Heart left ventricle (tissue), 16 donors: Measurements from ENCODE around the gene MDM4. TPM values are rescaled to one million over a fixed set of nuclear protein-coding genes. Genes with fewer than 3 reads are reported as not detected.

Experiments
- ATAC-seq, 4 donors: fragments of 200-7000 bp; cut with Tn5 transposase; one replicate each; pipeline ENCODE4 v1.9.1; 2020 to 2022; ENCODE audit warnings: moderate library complexity in 4 of 4, mild to moderate bottlenecking in 3 of 4, moderate number of reproducible peaks in 1 of 4
- DNase-seq, 5 donors: peaks; one replicate each; pipeline ENCODE4 v3.0.0-alpha.2; 2020
- H3K27ac ChIP-seq, 12 donors: fragments of 200-600 bp; sonication (generic) in 4 of 12; one replicate each; pipeline versions ENCODE4 v1.5.0 to v1.8.0; 2016 to 2022; ENCODE audit warnings: mild to moderate bottlenecking in 2 of 12
- H3K27me3 ChIP-seq, 9 donors: fragments of 200-600 bp; sonication (generic) in 2 of 9; one replicate each; pipeline versions ENCODE4 v1.5.1 to v1.8.0; 2016 to 2022; ENCODE audit warnings: mild to moderate bottlenecking in 3 of 9
- H3K36me3 ChIP-seq, 9 donors: fragments of 200-600 bp; sonication (generic) in 2 of 9; one replicate each; pipeline versions ENCODE4 v1.5.0 to v1.8.0; 2018 to 2022; ENCODE audit warnings: mild to moderate bottlenecking in 2 of 9
- H3K4me1 ChIP-seq, 12 donors: fragments of 200-600 bp; sonication (generic) in 4 of 12; one replicate each; pipeline versions ENCODE4 v1.5.0 to v1.8.0; 2016 to 2022; ENCODE audit warnings: mild to moderate bottlenecking in 3 of 12
- H3K4me3 ChIP-seq, 12 donors: fragments of 200-600 bp; sonication (generic) in 4 of 12; one replicate each; pipeline versions ENCODE4 v1.5.0 to v1.8.0; 2017 to 2022; ENCODE audit warnings: mild to moderate bottlenecking in 9 of 12, moderate library complexity in 4 of 12
- H3K9me3 ChIP-seq, 12 donors: fragments of 200-600 bp; sonication (generic) in 4 of 12; one replicate each; pipeline versions ENCODE4 v1.5.0 to v1.8.0; 2016 to 2022; ENCODE audit warnings: mild to moderate bottlenecking in 1 of 12
- POLR2A ChIP-seq, 2 donors: fragments of 450-650 bp; IDR thresholded peaks; one replicate each; pipeline ENCODE4 v1.6.1; 2017; ENCODE audit warnings: antibody characterized with exemption in 2 of 2, mild to moderate bottlenecking in 2 of 2, moderate library complexity in 2 of 2
- WGBS, 4 donors: extraction: QIAGEN DNeasy Blood & Tissue Kit in 2 of 4; methylation state at CpG; one replicate each; pipeline versions ENCODE4 v1.1.5 to v1.1.7; 2013 to 2018; 5-methylcytosine and 5-hydroxymethylcytosine counted together
- intact Hi-C, 10 donors: fragments of 100-400 bp; cut with DNase I; formaldehyde crosslinking; loops; one replicate each; pipeline versions ENCODE4 v1.11.1 to v1.14.2; 2022
- polyA plus RNA-seq, 2 donors: library from polyadenylated mRNA; stranded (reverse); fragments of 200-250 nt; gene quantifications; one replicate each; pipeline ENCODE4 v1.2.3, GENCODE V29; 2013
- total RNA-seq, 9 donors: library from RNA; depleted of rRNA in 2 of 9; stranded (reverse); fragments of >200 nt in 2 of 9; fragmentation: NEBNext Ultra II Directional in 3 of 9; extraction: Animal tissue kit (Norgen Biotek cat#: 25700) in 3 of 9; gene quantifications; one replicate each; pipeline versions ENCODE4 v1.1.0 to v1.2.4, GENCODE V29; 2016 to 2023
- TF ChIP-seq, protein P1 (sequence below), 12 donors: fragments of 200-600 bp; sonication (generic) in 4 of 12; IDR thresholded peaks; one replicate each; pipeline versions ENCODE4 v1.5.0 to v1.8.0; 2018 to 2022; ENCODE audit warnings: antibody characterized with exemption in 12 of 12, mild to moderate bottlenecking in 5 of 12
- donor health status: ischemic (EF 13 %, LVEDD 7.1; RV severe dilation, severe dysfunction).
- donor health status: healthy with polysubstance abuse.
- donor health status: DM: no; HTN: yes; CAD: no.
- donor health status: DM: no; HTN: no; CAD: no.
- donor health status: ischemic (EF 25% LVEDD 6.9; RV normal size, moderate dysfunction).
- donor health status: ischemic (EF 25% LVEDD 5.7; RV mildly dilated, moderate dysfunction).
- donor health status: healthy.
- donor health status: DM: yes; HTN: yes; CAD: no.
- donor health status: ischemic (EF 35%, LVEDD 5.7; RV mildly dilated, moderate dysfunction).
- donor health status: nonischemic (EF 11% LVEDD 7.7; RV severe dilation, severe dysfunction).
- donor health status: DM: yes; HTN: yes; CAD: no.
- donor health status: PGD.
- donor health status: ischemic (EF 29% LVEDD 5.4; RV normal size, mild dysfunction).
- donor health status: nonischemic (EF 23%, LVEDD 6.1; RV moderate dilation, normal function).

The MDM4 gene
- total and polyA plus RNA-seq, 11 donors = 5.7 to 48.7 (median 31.6) TPM

DNA sequence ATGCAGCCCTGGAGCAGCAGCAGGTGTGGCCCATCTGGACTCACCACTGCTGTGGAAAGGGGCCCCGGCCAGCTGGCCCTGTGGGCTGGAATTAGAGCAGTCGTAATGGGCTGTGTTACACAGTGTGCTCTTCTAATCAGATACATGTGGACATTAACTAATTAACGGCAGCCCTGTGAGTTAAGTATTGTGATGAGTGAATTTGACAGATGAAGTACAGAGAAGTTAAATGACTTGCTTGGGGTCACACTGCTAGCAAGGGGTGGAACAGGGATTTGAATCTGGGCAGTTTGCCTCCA lies 58.6 kb downstream of the MDM4 start:
- no peaks in the 10 kb centered on the region for H3K27me3 ChIP-seq
- intact Hi-C loops = loop anchor here in 1 of 10 donors (10.0 kb wide), 1 partner anchor 360 kb away; no protein-coding TSS in a partner anchor
- ATAC-seq (peak; percentile 69 to 90 (median 86)), DNase-seq (peak in 4 of 5 donors; percentile 30 to 74 (median 56))
- WGBS, 4 donors = 47 to 71% (median 62%) methylated on average over 3 of the region's 3 CpGs
- peaks cover 0 to 22% (median 7%) of the 10 kb centered on the region in 12 donors for H3K4me1 ChIP-seq
- no peak for TF ChIP-seq POLR2A (IDR thresholded peaks at IDR 0.05)
- TF ChIP-seq, protein P1, sequence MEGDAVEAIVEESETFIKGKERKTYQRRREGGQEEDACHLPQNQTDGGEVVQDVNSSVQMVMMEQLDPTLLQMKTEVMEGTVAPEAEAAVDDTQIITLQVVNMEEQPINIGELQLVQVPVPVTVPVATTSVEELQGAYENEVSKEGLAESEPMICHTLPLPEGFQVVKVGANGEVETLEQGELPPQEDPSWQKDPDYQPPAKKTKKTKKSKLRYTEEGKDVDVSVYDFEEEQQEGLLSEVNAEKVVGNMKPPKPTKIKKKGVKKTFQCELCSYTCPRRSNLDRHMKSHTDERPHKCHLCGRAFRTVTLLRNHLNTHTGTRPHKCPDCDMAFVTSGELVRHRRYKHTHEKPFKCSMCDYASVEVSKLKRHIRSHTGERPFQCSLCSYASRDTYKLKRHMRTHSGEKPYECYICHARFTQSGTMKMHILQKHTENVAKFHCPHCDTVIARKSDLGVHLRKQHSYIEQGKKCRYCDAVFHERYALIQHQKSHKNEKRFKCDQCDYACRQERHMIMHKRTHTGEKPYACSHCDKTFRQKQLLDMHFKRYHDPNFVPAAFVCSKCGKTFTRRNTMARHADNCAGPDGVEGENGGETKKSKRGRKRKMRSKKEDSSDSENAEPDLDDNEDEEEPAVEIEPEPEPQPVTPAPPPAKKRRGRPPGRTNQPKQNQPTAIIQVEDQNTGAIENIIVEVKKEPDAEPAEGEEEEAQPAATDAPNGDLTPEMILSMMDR (IDR thresholded peaks at IDR 0.05) = no peak
- no peaks in the 10 kb centered on the region for H3K9me3 ChIP-seq
- peaks cover 0 to 23% (median 0%) of the 10 kb centered on the region in 9 donors for H3K36me3 ChIP-seq
- no peak overlapping the region for H3K4me3 ChIP-seq
- H3K27ac ChIP-seq = no peak overlapping the region

DNA sequence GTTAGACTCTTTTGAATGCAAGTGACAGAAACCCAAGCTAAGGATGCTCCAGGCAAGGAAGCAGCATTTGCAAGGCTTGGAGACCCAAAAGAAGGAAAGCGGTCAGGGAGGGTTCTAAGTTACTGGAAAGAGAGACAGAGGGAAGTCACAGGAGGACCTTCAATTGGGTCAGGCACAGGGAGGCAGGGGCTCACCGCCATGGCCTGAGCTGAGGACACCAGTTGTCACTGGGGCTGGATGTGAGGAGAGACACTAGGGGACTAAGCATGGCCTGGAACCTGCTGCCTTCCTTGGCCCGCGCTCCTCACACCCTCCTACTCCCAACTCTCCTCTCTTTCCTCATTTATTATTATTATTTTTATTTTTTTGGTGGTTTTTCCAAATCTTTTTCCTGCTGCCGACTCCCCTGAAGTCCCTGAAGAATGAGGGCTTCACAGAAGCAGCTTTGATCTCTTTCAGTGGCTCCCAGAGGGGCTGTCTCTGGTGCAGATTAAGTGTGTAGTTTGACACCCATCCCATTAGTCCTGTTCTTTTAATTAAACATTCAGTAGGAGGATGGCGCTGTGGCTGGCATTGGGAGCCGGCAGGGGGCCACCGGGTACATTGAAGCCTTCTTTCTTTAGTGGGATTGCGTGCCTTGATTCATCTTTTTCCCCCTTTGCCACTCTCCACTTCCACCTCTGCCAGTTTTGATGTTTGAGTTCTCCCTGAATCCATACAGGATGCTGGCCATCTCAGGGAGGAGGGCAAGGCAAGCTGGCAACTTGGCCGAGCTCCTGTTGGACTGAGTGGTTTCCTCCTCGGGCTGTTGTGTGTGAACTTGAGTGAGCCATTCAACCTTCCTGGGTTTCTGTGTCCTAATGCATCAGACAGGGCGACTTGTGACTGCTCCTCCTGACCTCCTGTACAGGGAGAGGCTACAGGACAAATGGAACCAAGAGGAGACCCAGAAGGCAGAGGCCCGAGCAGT lies 59.3 kb downstream of the MDM4 start:
- Histone ChIP-seq H3K4me1 (peaks cover 0 to 25% (median 7%) of the 10 kb centered on the region in 12 donors), H3K36me3 (peaks cover 0 to 20% (median 0%) of the 10 kb centered on the region in 9 donors), H3K9me3 (no peaks in the 10 kb centered on the region), H3K4me3 (no peak overlapping the region), H3K27ac (no peak overlapping the region), H3K27me3 (no peaks in the 10 kb centered on the region)
- no peak for TF ChIP-seq POLR2A (IDR thresholded peaks at IDR 0.05)
- TF ChIP-seq, protein P1 (IDR thresholded peaks at IDR 0.05) = no peak
- DNase-seq = no peak
- intact Hi-C loops = loop anchor here in 1 of 10 donors (10.0 kb wide), 1 partner anchor 359 kb away; no protein-coding TSS in a partner anchor
- no peak for ATAC-seq
- whole genome bisulfite sequencing, 4 donors = 79 to 92% (median 87%) methylated on average over 12 to 13 of the region's 13 CpGs

DNA sequence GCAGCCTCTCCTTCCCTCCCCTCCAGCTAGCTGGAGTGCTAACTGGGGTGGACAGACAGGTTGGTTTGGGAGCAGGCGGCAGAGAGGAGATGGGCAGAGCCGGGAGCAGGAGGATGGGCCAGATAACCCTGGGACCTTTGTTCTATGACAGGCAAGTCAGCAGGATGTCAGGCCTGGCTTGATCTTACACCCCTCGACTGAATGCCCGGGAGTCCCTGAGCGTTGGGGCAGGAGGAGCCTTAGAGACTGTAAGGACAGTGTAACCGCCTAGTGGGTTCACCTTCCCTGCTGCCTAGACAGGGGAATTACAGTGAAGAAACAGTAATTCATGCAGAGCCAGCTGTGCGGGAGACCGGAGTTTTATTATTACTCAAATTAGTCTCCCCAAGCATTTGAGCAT lies 60.2 kb downstream of the MDM4 start:
- ATAC-seq (no peak), DNase-seq (no peak)
- 90 to 92% (median 90%) methylated on average over 8 of the region's 8 CpGs for WGBS, 4 donors
- Histone ChIP-seq H3K27ac (no peak overlapping the region), H3K36me3 (peaks cover 0 to 14% (median 0%) of the 10 kb centered on the region in 9 donors), H3K4me1 (peaks cover 0 to 28% (median 7%) of the 10 kb centered on the region in 12 donors), H3K4me3 (no peak overlapping the region), H3K9me3 (no peaks in the 10 kb centered on the region), H3K27me3 (no peaks in the 10 kb centered on the region)
- TF ChIP-seq, protein P1 (IDR thresholded peaks at IDR 0.05) = no peak
- no peak for TF ChIP-seq POLR2A (IDR thresholded peaks at IDR 0.05)
- intact Hi-C loops = loop anchor here in 1 of 10 donors (10.0 kb wide), 1 partner anchor 358 kb away; no protein-coding TSS in a partner anchor

DNA sequence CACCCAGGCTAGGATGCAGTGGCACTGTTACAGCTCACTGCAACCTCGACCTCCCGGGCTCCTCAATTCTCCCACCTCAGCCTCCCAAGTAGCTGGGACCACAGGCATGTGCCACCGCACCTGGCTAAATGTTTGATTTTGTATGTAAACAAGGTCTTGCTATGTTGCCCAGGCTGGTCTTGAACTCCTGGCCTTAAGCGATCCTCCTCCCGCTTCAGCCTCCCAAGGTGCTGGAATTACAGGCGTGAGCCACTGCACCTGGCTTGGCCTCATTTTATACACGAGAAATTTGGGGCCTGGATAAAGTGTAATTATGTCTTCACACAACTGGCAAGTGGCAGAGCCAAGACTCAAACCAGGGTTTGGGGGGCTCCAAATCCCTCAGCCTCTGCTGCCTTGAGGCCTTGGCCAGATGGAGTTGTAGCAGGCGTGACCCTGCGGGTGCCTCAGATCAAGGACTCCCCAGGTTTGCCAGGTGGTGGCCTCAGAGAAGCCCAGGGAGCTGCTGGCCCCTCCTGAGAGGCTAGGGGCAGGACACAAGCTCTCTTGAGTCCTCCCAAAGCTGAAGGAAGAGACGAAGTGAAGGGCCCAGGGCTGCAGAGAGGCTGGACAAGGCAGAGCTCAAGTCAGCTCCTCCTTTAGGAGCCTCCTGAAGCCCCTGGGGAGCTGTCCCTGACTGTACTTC lies 61.7 kb downstream of the MDM4 start:
- H3K36me3 ChIP-seq = peaks cover 0 to 7% (median 0%) of the 10 kb centered on the region in 9 donors
- no peak for ATAC-seq
- no peaks in the 10 kb centered on the region for H3K9me3 ChIP-seq
- intact Hi-C loops = loop anchor here in 1 of 10 donors (10.0 kb wide), 1 partner anchor 357 kb away; no protein-coding TSS in a partner anchor
- H3K4me3 ChIP-seq = no peak overlapping the region
- peaks cover 0 to 28% (median 7%) of the 10 kb centered on the region in 12 donors for H3K4me1 ChIP-seq
- DNase-seq = no peak
- H3K27ac ChIP-seq = peak overlapping the region in 2 of 12 donors; percentile 15 to 82
- 92 to 95% (median 94%) methylated on average over 10 of the region's 10 CpGs for WGBS, 4 donors
- TF ChIP-seq, protein P1 (IDR thresholded peaks at IDR 0.05) = no peak
- TF ChIP-seq POLR2A (IDR thresholded peaks at IDR 0.05) = no peak
- H3K27me3 ChIP-seq = no peaks in the 10 kb centered on the region
